Fibroblast of lung (primary cell): ENCODE results near the gene ABHD16B.

Experiments used
- EZH2 ChIP-seq: IDR thresholded peaks from 2 replicates; pipeline ENCODE4 v1.5.1; 2012; ENCODE audit warnings: low read length, control low read depth, mild to moderate bottlenecking; ENCODE audit errors: missing control alignments
- TF ChIP-seq, protein P1 (sequence below), 2 donors: IDR thresholded peaks in 1 of 2; conservative IDR thresholded peaks in 1 of 2; 1 replicate in 1 of 2; 2 replicates in 1 of 2; pipeline ENCODE4 v1.5.1; 2011 to 2012; ENCODE audit warnings: low read length in 2 of 2, control low read depth in 1 of 2, inconsistent platforms in 1 of 2, low read depth in 1 of 2, mild to moderate bottlenecking in 1 of 2

DNA sequence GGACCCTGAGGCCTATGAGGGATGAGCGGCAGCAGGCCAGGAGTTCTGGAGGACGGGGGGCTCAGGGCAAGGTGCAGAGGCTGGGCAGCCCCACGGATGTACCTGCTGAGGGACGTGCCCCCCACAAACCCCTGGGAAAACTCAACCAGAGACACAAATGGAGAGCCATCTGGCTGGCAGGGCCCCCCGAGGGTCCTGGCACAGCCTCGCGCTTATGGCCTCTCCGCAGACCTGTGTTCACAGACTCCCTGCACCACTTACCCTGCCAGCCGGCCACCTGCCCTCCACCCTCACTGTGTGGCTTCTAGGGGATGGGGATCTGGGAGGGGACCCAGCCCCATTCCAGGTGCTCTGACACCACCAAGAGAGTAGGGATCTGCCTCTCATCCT is 26.8 kb upstream of the ABHD16B start:
- TF ChIP-seq, protein P1, sequence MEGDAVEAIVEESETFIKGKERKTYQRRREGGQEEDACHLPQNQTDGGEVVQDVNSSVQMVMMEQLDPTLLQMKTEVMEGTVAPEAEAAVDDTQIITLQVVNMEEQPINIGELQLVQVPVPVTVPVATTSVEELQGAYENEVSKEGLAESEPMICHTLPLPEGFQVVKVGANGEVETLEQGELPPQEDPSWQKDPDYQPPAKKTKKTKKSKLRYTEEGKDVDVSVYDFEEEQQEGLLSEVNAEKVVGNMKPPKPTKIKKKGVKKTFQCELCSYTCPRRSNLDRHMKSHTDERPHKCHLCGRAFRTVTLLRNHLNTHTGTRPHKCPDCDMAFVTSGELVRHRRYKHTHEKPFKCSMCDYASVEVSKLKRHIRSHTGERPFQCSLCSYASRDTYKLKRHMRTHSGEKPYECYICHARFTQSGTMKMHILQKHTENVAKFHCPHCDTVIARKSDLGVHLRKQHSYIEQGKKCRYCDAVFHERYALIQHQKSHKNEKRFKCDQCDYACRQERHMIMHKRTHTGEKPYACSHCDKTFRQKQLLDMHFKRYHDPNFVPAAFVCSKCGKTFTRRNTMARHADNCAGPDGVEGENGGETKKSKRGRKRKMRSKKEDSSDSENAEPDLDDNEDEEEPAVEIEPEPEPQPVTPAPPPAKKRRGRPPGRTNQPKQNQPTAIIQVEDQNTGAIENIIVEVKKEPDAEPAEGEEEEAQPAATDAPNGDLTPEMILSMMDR (conservative IDR thresholded peaks at IDR 0.05 in 1 of 2, IDR thresholded peaks at IDR 0.05 in 1 of 2; ENCODE audit: low read depth in 1 of 2, low read length in 2 of 2), result no peak
- no peak for TF ChIP-seq EZH2
